ENCODE data around the gene CC2D1B.

CC2D1B gene

GRCh38 chr1:52368383-52369172 is 2.6 kb upstream of the CC2D1B start:
- Histone ChIP-seq H2AFZ (ENCODE audit: low read depth, low read length) (no peak overlapping the region), H4K20me1 (ENCODE audit: insufficient read depth, low read length) (no peaks in the 10 kb centered on the region), H3K4me1 (ENCODE audit: low read length) (peaks cover 8% of the 10 kb centered on the region), H3K27ac (ENCODE audit: low read length) (no peak overlapping the region), H3K4me2 (ENCODE audit: low read length) (no peak overlapping the region), H3K9me3 (ENCODE audit: insufficient read depth, low read length) (no peaks in the 10 kb centered on the region), H3K27me3 (ENCODE audit: low read depth, low read length) (no peaks in the 10 kb centered on the region), H3K79me2 (ENCODE audit: low read length) (peaks cover 16% of the 10 kb centered on the region), H3K4me3 (ENCODE audit: low read length) (no peak overlapping the region), H3K9ac (ENCODE audit: low read length) (no peak overlapping the region), H3K36me3 (replicated peaks; ENCODE audit: low read depth, low read length) (peaks cover 5% of the 10 kb centered on the region)
- TF ChIP-seq CTCF (IDR thresholded peaks at IDR 0.05; ENCODE audit: low read depth, low read length), result no peak
- TF ChIP-seq EZH2phosphoT487 (IDR thresholded peaks at IDR 0.05; ENCODE audit: low read depth), result no peak

GRCh38 chr1:52367272-52367671 is 1.3 kb upstream of the CC2D1B start:
- Histone ChIP-seq H4K20me1 (ENCODE audit: insufficient read depth, low read length) (no peaks in the 10 kb centered on the region), H3K36me3 (replicated peaks; ENCODE audit: low read depth, low read length) (no peaks in the 10 kb centered on the region), H3K27ac (ENCODE audit: low read length) (no peak overlapping the region), H2AFZ (ENCODE audit: low read depth, low read length) (no peak overlapping the region), H3K9me3 (ENCODE audit: insufficient read depth, low read length) (no peaks in the 10 kb centered on the region), H3K4me3 (ENCODE audit: low read length) (no peak overlapping the region), H3K9ac (ENCODE audit: low read length) (no peak overlapping the region), H3K27me3 (ENCODE audit: low read depth, low read length) (no peaks in the 10 kb centered on the region), H3K4me2 (ENCODE audit: low read length) (no peak overlapping the region), H3K79me2 (ENCODE audit: low read length) (peaks cover 16% of the 10 kb centered on the region), H3K4me1 (ENCODE audit: low read length) (peaks cover 8% of the 10 kb centered on the region)
- TF ChIP-seq EZH2phosphoT487 (IDR thresholded peaks at IDR 0.05; ENCODE audit: low read depth), result no peak

- no peaks in the 10 kb centered on the region for H3K9me3 ChIP-seq (ENCODE audit: insufficient read depth, low read length)
- no peaks in the 10 kb centered on the region for H4K20me1 ChIP-seq (ENCODE audit: insufficient read depth, low read length)
- peaks cover 3% of the 10 kb centered on the region for H3K36me3 ChIP-seq (replicated peaks; ENCODE audit: low read depth, low read length)
- peak overlapping the region; percentile 33; the same call in 1 of the 2 replicates for H3K9ac ChIP-seq (ENCODE audit: low read length)
- TF ChIP-seq EZH2phosphoT487 (IDR thresholded peaks at IDR 0.05; ENCODE audit: low read depth), result no peak
- no peak for TF ChIP-seq CTCF (IDR thresholded peaks at IDR 0.05; ENCODE audit: low read depth, low read length)
- peak overlapping the region; percentile 72 for H3K27ac ChIP-seq (ENCODE audit: low read length)
- no peaks in the 10 kb centered on the region for H3K27me3 ChIP-seq (ENCODE audit: low read depth, low read length)
- peak overlapping the region; percentile 98 for H3K4me3 ChIP-seq (ENCODE audit: low read length)
- H3K4me2 ChIP-seq (ENCODE audit: low read length), result peak overlapping the region; percentile 53
- peaks cover 16% of the 10 kb centered on the region for H3K79me2 ChIP-seq (ENCODE audit: low read length)
- peaks cover 8% of the 10 kb centered on the region for H3K4me1 ChIP-seq (ENCODE audit: low read length)
- peak overlapping the region; percentile 37 for H2AFZ ChIP-seq (ENCODE audit: low read depth, low read length)
These were observed 467 bp upstream of the CC2D1B start for GRCh38 chr1:52366517-52366827.

- H3K4me1 ChIP-seq (ENCODE audit: low read length), result peaks cover 8% of the 10 kb centered on the region
- TF ChIP-seq CTCF (IDR thresholded peaks at IDR 0.05; ENCODE audit: low read depth, low read length) (no peak), EZH2phosphoT487 (IDR thresholded peaks at IDR 0.05; ENCODE audit: low read depth) (no peak)
- peak overlapping the region; percentile 95 for H3K9ac ChIP-seq (ENCODE audit: low read length)
- peaks cover 16% of the 10 kb centered on the region for H3K79me2 ChIP-seq (ENCODE audit: low read length)
- peak overlapping the region; percentile 72 for H3K27ac ChIP-seq (ENCODE audit: low read length)
- 0 out of 2 replicates have a peak overlapping the region, but pooled peaks have one; percentile 91 for H2AFZ ChIP-seq (ENCODE audit: low read depth, low read length)
- no peaks in the 10 kb centered on the region for H3K27me3 ChIP-seq (ENCODE audit: low read depth, low read length)
- H3K9me3 ChIP-seq (ENCODE audit: insufficient read depth, low read length), result no peaks in the 10 kb centered on the region
- no peaks in the 10 kb centered on the region for H4K20me1 ChIP-seq (ENCODE audit: insufficient read depth, low read length)
- H3K36me3 ChIP-seq (replicated peaks; ENCODE audit: low read depth, low read length), result peaks cover 3% of the 10 kb centered on the region
- peak overlapping the region; percentile 98 for H3K4me3 ChIP-seq (ENCODE audit: low read length)
- H3K4me2 ChIP-seq (ENCODE audit: low read length), result peak overlapping the region; percentile 91
These were observed 797 bp downstream of the CC2D1B start for GRCh38 chr1:52365071-52365745.

Data from OCI-LY3 (cell line).